K562 (cell line): ENCODE measurements around the gene FCSK. TPM values are rescaled to one million over a fixed set of nuclear protein-coding genes. Genes with fewer than 3 reads are reported as not detected.

Experiments used
- ATAC-seq: fragments of 200-7000 bp; cut with Tn5 transposase; 3 replicates; pipeline ENCODE4 v1.9.1; 2020; ENCODE audit warnings: moderate library complexity
- BruUV-seq: library from RNA; stranded (reverse); fragments of 400-500 nt; replicated peaks from 2 replicates; lab custom pipeline; 2021; lab: Mats Ljungman, UMichigan
- CTCF ChIA-PET: fragments of 300-600 bp; formaldehyde crosslinking; extraction: SDS; loops from one replicate; lab custom pipeline; 2021; ENCODE audit warnings: low intra/inter-chr PET ratio; lab: Yijun Ruan, JAX
- POLR2A ChIA-PET: fragments of 300-600, 350-650 bp; sonication (Branson Sonifier 250); formaldehyde crosslinking; extraction: SDS; loops from one replicate; lab custom pipeline; 2021; ENCODE audit warnings: antibody characterized with exemption, inconsistent platforms; lab: Yijun Ruan, JAX
- DNase-seq, 4 experiments: peaks; one replicate each; pipeline versions ENCODE4 v3.0.0 to v3.0.0-alpha.2; 2011 to 2018; ENCODE audit warnings: low spot score in 3 of 4, mixed read lengths in 3 of 4; ENCODE audit errors: extremely low read depth in 1 of 4
- FAIRE-seq: peaks from 2 replicates; lab custom pipeline; 2011; peaks lifted over from hg19 to GRCh38; lab: Jason Lieb, UNC
- H2AFZ ChIP-seq: 2 replicates; pipeline ENCODE4 v1.6.0; 2011; ENCODE audit warnings: low read depth, low read length, control low read depth, inconsistent platforms
- H3K27ac ChIP-seq: fragments of 200-600 bp; 3 replicates; pipeline ENCODE4 v1.8.0; 2011; ENCODE audit warnings: low read depth, mild to moderate bottlenecking, control low read depth, inconsistent platforms, low read length, moderate library complexity, mixed read lengths; ENCODE audit errors: extremely low read depth
- H3K27me3 ChIP-seq, 2 experiments: fragments of 300-600 bp in 1 of 2; 2 replicates in 1 of 2; 3 replicates in 1 of 2; pipeline versions ENCODE4 v1.6.0 to v1.8.0; 2011; ENCODE audit warnings: inconsistent platforms in 2 of 2, low read length in 2 of 2, mild to moderate bottlenecking in 1 of 2, mixed read lengths in 1 of 2, moderate library complexity in 1 of 2; ENCODE audit not compliant: control insufficient read depth in 2 of 2, insufficient read depth in 2 of 2
- H3K36me3 ChIP-seq: fragments of 300-600 bp; 3 replicates; pipeline ENCODE4 v1.8.0; 2011; ENCODE audit warnings: mild to moderate bottlenecking, low read length, inconsistent platforms; ENCODE audit not compliant: control insufficient read depth, insufficient read depth
- H3K4me1 ChIP-seq, 2 experiments: fragments of 200-600 bp in 1 of 2; replicated peaks in 1 of 2; 2 replicates in 1 of 2; 3 replicates in 1 of 2; pipeline versions ENCODE4 v1.5.1 to v1.8.0; 2011; ENCODE audit warnings: inconsistent platforms in 2 of 2, low read length in 2 of 2, mild to moderate bottlenecking in 1 of 2, mixed read lengths in 1 of 2, moderate library complexity in 1 of 2; ENCODE audit not compliant: control insufficient read depth in 2 of 2, insufficient read depth in 2 of 2
- H3K4me2 ChIP-seq: 2 replicates; pipeline ENCODE4 v1.6.1; 2011; ENCODE audit warnings: low read length, control low read depth, inconsistent platforms, mixed read lengths; ENCODE audit not compliant: insufficient read depth
- H3K4me3 ChIP-seq: fragments of 200-600 bp; sonication (generic), shearing (Covaris generic); 2 replicates; pipeline ENCODE4 v1.5.1; 2016; ENCODE audit warnings: control low read depth, inconsistent platforms
- H3K79me2 ChIP-seq: fragments of 200-600 bp; 3 replicates; pipeline ENCODE4 v1.8.0; 2011; ENCODE audit warnings: low read length, inconsistent platforms; ENCODE audit not compliant: control insufficient read depth, insufficient read depth
- H3K9ac ChIP-seq, 2 experiments: 2 replicates each; pipeline versions ENCODE4 v1.6.0 to v1.6.1; 2011; ENCODE audit warnings: low read depth in 2 of 2, low read length in 2 of 2, control low read depth in 1 of 2, inconsistent platforms in 1 of 2, mild to moderate bottlenecking in 1 of 2, mixed read lengths in 1 of 2; ENCODE audit not compliant: insufficient read depth in 1 of 2
- H3K9me1 ChIP-seq: one replicate; pipeline ENCODE4 v1.6.0; 2011; ENCODE audit warnings: inconsistent platforms, mild to moderate bottlenecking, low read length, moderate library complexity; ENCODE audit not compliant: control insufficient read depth, insufficient read depth
- H3K9me3 ChIP-seq: replicated peaks from 2 replicates; pipeline ENCODE4 v1.5.1; 2011; ENCODE audit warnings: low read depth, low read length, inconsistent platforms; ENCODE audit not compliant: control insufficient read depth, insufficient read depth
- H4K20me1 ChIP-seq: replicated peaks from 2 replicates; pipeline ENCODE4 v1.6.1; 2011; ENCODE audit warnings: low read length, inconsistent platforms, mixed read lengths; ENCODE audit not compliant: control insufficient read depth, insufficient read depth
- AFF1 ChIP-seq, 2 experiments: fragments of 450-650 bp; IDR thresholded peaks; 2 replicates each; pipeline ENCODE4 v1.6.1; 2018; ENCODE audit warnings: mild to moderate bottlenecking in 2 of 2, low read depth in 1 of 2; ENCODE audit not compliant: partially characterized antibody in 2 of 2
- BRD4 ChIP-seq: fragments of 200-600 bp; sonication (generic); IDR thresholded peaks from 2 replicates; pipeline ENCODE4 v1.6.1; 2017; ENCODE audit warnings: inconsistent platforms
- CBX3 ChIP-seq, 2 experiments: IDR thresholded peaks; 1 replicate in 1 of 2; 2 replicates in 1 of 2; pipeline ENCODE4 v1.6.1; 2012; ENCODE audit warnings: inconsistent platforms in 2 of 2, low read length in 2 of 2, borderline replicate concordance in 1 of 2, control low read depth in 1 of 2
- DACH1 ChIP-seq: fragments of 450-650 bp; IDR thresholded peaks from 2 replicates; pipeline ENCODE4 v1.6.1; 2018; ENCODE audit not compliant: partially characterized antibody
- KDM1A ChIP-seq, 2 experiments: fragments of 450-650 bp; IDR thresholded peaks; 2 replicates each; pipeline ENCODE4 v1.6.1; 2016; ENCODE audit warnings: mild to moderate bottlenecking in 2 of 2
- RBFOX2 ChIP-seq: fragments of 200-400 bp; formaldehyde crosslinking; IDR thresholded peaks from 2 replicates; pipeline ENCODE4 v1.6.1; 2017; ENCODE audit warnings: low read depth, mild to moderate bottlenecking, low read length, moderate library complexity
- RBM25 ChIP-seq: fragments of 200-400 bp; formaldehyde crosslinking; IDR thresholded peaks from 2 replicates; pipeline ENCODE4 v1.6.1; 2018; ENCODE audit warnings: low read length, low read depth, moderate library complexity; ENCODE audit not compliant: severe bottlenecking
- SMC3 ChIP-seq: conservative IDR thresholded peaks from 2 replicates; pipeline ENCODE4 v1.6.1; 2011; ENCODE audit warnings: low read depth, low read length, improper control_type of control experiment; ENCODE audit not compliant: insufficient read depth
- TCF3 ChIP-seq: sonication (generic); formaldehyde crosslinking; IDR thresholded peaks from 2 replicates; pipeline ENCODE4 v1.4.0; 2020; ENCODE audit warnings: mild to moderate bottlenecking, missing genetic modification reagents
- ZMIZ1 ChIP-seq, 2 experiments: fragments of 150-350 bp in 1 of 2; IDR thresholded peaks; 2 replicates each; pipeline ENCODE4 v1.6.1; 2012 to 2016; ENCODE audit warnings: low read depth in 2 of 2, low read length in 2 of 2, mild to moderate bottlenecking in 1 of 2, moderate library complexity in 1 of 2
- WGBS: fragments of 100-300 bp; shearing (Covaris generic); methylation state at CpG from one replicate; pipeline ENCODE4 v1.1.6; 2016; ENCODE audit warnings: low coverage, mixed read lengths; ENCODE audit not compliant: insufficient coverage; ENCODE audit errors: missing lambda C conversion rate; 5-methylcytosine and 5-hydroxymethylcytosine counted together
- in situ Hi-C: fragments of 300-500 bp; cut with MboI; formaldehyde crosslinking; loops from 4 replicates; pipeline ENCODE4 v1.15.0; 2018; ENCODE audit warnings: inconsistent platforms, mixed read lengths
- intact Hi-C: fragments of 100-400 bp; cut with micrococcal nuclease; formaldehyde crosslinking; loops from 2 replicates; pipeline ENCODE4 v1.14.2; 2022
- polyA plus RNA-seq, 8 experiments: library from polyadenylated mRNA; depleted of rRNA in 4 of 8; stranded (reverse) in 5 of 8; unstranded in 3 of 8; fragments of >200 nt; fragmentation: Nextera tagmentation in 2 of 8; fragmentation: Illumina TruSeq in 1 of 8; extraction: Ambion mirVana in 2 of 8; extraction: Trizol in 1 of 8; gene quantifications; 2 replicates each; pipeline versions ENCODE4 v1.2.1 to v1.2.3, GENCODE V29; 2011 to 2014; ENCODE audit warnings: inconsistent platforms in 1 of 8, missing spikeins in 1 of 8
- total RNA-seq, 7 experiments: library from RNA; depleted of rRNA in 6 of 7; stranded (reverse); fragments of >200 nt in 6 of 7; fragmentation: Illumina TruSeq in 2 of 7; extraction: Trizol in 2 of 7; gene quantifications; 2 replicates each; pipeline versions ENCODE4 v1.2.1 to v1.2.3, GENCODE V29; 2011 to 2021; ENCODE audit warnings: low replicate concordance in 1 of 7
- TF ChIP-seq, protein P1 (sequence below): fragments of 450-650 bp; formaldehyde crosslinking; IDR thresholded peaks from 2 replicates; pipeline ENCODE4 v1.4.0; 2020; ENCODE audit warnings: mild to moderate bottlenecking, moderate library complexity

FCSK gene
- total and polyA plus RNA-seq, 9 of the 15 experiments (the other 6 are each of a cell fraction or from before 2014, with no cell fraction given) = 0.92 to 18.6 (median 8.3) TPM

DNA sequence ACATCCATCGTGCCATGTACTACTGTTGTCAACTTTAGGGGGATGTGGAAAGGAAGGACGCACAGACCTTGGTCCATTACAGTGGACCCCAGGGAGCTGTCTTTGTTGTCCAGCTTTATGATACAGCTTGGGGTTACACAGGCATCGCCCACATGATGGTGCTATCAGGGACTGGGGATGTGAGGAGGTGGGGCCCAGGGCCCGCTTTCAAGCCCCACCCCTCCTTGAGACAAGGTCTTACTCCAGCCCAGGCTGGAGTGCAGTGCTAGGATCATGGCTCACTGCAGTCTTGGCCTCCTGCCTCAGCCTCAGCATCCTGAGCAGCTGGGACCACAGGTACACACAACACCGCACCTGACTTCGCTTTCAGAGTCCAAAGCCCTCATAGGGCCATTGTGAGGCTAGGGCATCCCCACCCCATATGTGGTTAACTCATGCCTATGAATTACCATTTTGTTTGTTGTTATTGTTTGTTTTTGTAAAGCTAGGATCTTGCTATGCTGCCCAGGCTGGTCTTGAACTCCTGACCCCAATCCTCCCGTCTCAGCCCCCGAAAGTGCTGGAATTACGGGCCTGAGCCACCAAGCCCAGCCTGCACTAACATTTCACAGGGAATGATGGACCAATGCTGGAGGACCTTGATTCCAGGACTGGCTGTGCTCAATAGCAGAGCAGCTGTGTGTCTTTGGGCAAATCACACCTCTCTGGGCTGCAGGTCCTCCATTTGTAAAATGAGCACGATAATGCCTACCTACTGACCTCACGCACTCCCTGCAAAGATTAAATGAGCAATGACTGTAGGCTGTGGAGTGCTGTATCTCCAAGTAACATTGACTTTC lies 32.7 kb upstream of the FCSK start:
- peak overlapping the region; percentile 4 to 84; a peak in 2 of 4 replicates for H3K9ac ChIP-seq
- intact Hi-C loops (loop anchor here (5.0 kb wide), 1 partner anchor 36 kb away; no protein-coding TSS in a partner anchor), in situ Hi-C loops (no loop called here)
- peaks cover 22% of the 10 kb centered on the region for H3K9me1 ChIP-seq
- H3K27ac ChIP-seq = peak overlapping the region; percentile 28
- peaks cover 88 to 90% of the 10 kb centered on the region in 2 experiments for H3K4me1 ChIP-seq
- peak overlapping the region; percentile 34 for H3K4me2 ChIP-seq
- no peaks in the 10 kb centered on the region for H3K9me3 ChIP-seq
- no peak overlapping the region for H2AFZ ChIP-seq
- no peak overlapping the region for H3K4me3 ChIP-seq
- no TSS peak for BruUV-seq
- peaks cover 24% of the 10 kb centered on the region for H4K20me1 ChIP-seq
- POLR2A ChIA-PET = interaction anchor here (0.6 to 2.2 kb wide), 11 partner anchors 8 to 32 kb away, joined by 3 to 11 read pairs (median 4); partner anchors contain the start of gene FCSK
- peaks cover 99% of the 10 kb centered on the region for H3K79me2 ChIP-seq
- peak; percentile 85 for ATAC-seq
- DNase-seq = peak; percentile 69 to 82 (median 75)
- H3K36me3 ChIP-seq = peaks cover 84% of the 10 kb centered on the region
- peak; percentile 72 for FAIRE-seq
- H3K27me3 ChIP-seq = no peaks in the 10 kb centered on the region
- 70% methylated on average over 11 of the region's 11 CpGs for WGBS
- CTCF ChIA-PET = no interaction called here
- TF ChIP-seq RBFOX2 = peak; percentile 33; the same call in 1 of the 2 replicates
- no peak for TF ChIP-seq AFF1 (IDR thresholded peaks at IDR 0.05; ENCODE audit: low read depth in 1 of 2, partially characterized antibody in 2 of 2)
- no peak for TF ChIP-seq SMC3
- TF ChIP-seq CBX3 (IDR thresholded peaks at IDR 0.05; ENCODE audit: borderline replicate concordance in 1 of 2, low read length in 2 of 2) = peak in 1 of 2 experiments; percentile 36; a peak in 1 of 3 replicates
- TF ChIP-seq KDM1A (IDR thresholded peaks at IDR 0.05) = peak in 1 of 2 experiments; percentile 59; a peak in 2 of 4 replicates
- TF ChIP-seq, protein P1, sequence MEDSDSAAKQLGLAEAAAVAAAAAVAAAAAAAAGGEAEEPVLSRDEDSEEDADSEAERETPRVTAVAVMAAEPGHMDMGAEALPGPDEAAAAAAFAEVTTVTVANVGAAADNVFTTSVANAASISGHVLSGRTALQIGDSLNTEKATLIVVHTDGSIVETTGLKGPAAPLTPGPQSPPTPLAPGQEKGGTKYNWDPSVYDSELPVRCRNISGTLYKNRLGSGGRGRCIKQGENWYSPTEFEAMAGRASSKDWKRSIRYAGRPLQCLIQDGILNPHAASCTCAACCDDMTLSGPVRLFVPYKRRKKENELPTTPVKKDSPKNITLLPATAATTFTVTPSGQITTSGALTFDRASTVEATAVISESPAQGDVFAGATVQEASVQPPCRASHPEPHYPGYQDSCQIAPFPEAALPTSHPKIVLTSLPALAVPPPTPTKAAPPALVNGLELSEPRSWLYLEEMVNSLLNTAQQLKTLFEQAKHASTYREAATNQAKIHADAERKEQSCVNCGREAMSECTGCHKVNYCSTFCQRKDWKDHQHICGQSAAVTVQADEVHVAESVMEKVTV = no peak
- TF ChIP-seq TCF3 (CRISPR knock-in tag) = no peak
- no peak for TF ChIP-seq BRD4
- TF ChIP-seq ZMIZ1 (IDR thresholded peaks at IDR 0.05; ENCODE audit: low read depth in 2 of 2, low read length in 2 of 2) = no peak
- TF ChIP-seq DACH1 = peak; percentile 10
- peak; percentile 62 for TF ChIP-seq RBM25
